ENCODE results near the gene PHYHIPL.

The PHYHIPL gene

DNA sequence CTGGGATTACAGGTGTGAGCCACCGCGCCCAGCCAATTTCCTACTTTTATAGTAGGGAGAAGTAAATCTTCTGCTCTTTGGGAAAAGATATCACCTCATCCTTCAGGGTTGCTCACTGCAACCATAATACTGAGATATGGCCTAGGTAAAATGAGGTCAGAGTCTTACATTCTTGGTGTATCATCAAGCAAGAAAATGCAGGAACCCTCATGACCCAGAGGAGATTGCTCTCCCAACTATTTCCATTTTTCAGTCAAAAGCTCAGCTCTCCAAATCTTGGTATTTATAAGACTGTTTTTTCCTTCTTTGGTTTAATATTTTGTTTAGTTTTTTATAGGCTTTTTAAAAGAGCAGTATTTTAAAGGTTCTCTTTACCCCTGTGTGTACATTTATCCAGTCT is 20.9 kb upstream of the PHYHIPL start:
- Histone ChIP-seq H3K9me3 (ENCODE audit: control insufficient read depth, low read length) (no peaks in the 10 kb centered on the region), H3K4me1 (ENCODE audit: control insufficient read depth, insufficient read depth, low read length) (no peaks in the 10 kb centered on the region), H3K9ac (ENCODE audit: low read length) (no peak overlapping the region), H3K4me3 (ENCODE audit: low read length) (no peak overlapping the region), H3K27me3 (replicated peaks; ENCODE audit: control insufficient read depth, insufficient read depth, low read length) (no peaks in the 10 kb centered on the region), H3K36me3 (ENCODE audit: control insufficient read depth, insufficient read depth, low read length, severe bottlenecking) (no peaks in the 10 kb centered on the region)
- no peak for DNase-seq (ENCODE audit: low read depth)

DNA sequence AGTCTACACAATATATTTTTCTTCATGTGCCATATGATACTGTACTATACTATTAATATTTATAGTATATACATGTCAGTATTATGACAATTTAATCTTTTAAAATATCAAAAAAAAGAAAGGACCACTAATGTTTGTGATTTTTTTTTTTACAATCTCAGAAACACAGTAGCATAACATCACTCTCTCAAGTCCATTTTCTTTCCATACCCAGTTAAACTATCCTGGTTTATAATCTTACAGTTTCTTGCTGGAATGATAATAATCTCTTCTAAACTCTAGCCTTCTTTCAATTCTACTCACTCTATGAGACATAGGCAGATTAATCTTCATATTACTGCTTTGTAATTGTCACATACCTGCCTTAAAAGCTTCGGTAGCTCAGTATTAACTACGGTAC is 8.9 kb upstream of the PHYHIPL start:
- Histone ChIP-seq H3K9me3 (ENCODE audit: control insufficient read depth, low read length) (peaks cover 14% of the 10 kb centered on the region), H3K9ac (ENCODE audit: low read length) (no peak overlapping the region), H3K36me3 (ENCODE audit: control insufficient read depth, insufficient read depth, low read length, severe bottlenecking) (no peaks in the 10 kb centered on the region), H3K4me3 (ENCODE audit: low read length) (no peak overlapping the region), H3K4me1 (ENCODE audit: control insufficient read depth, insufficient read depth, low read length) (no peaks in the 10 kb centered on the region), H3K27me3 (replicated peaks; ENCODE audit: control insufficient read depth, insufficient read depth, low read length) (no peaks in the 10 kb centered on the region)
- DNase-seq (ENCODE audit: low read depth), result no peak

DNA sequence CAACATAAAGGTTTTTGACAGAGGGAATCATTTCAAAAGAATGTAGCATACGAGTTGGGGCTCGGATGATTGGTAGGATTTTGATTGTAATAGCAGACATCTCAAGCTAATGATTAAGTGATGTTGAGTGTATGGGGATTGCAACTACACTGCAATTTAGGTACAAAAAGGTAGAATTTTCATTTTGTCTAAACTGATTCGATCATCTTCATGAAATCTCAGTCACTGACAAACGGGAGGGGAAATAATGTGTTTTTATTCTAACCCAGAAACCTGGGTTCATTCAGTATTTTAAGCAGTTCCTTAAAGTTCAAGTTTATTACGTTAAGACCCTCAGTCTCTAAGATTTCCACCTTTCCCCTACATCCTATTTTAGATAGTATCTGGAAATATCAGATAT is 3.9 kb upstream of the PHYHIPL start:
- Histone ChIP-seq H3K36me3 (ENCODE audit: control insufficient read depth, insufficient read depth, low read length, severe bottlenecking) (no peaks in the 10 kb centered on the region), H3K27me3 (replicated peaks; ENCODE audit: control insufficient read depth, insufficient read depth, low read length) (peaks cover 16% of the 10 kb centered on the region), H3K9me3 (ENCODE audit: control insufficient read depth, low read length) (peaks cover 12% of the 10 kb centered on the region), H3K4me3 (ENCODE audit: low read length) (no peak overlapping the region), H3K4me1 (ENCODE audit: control insufficient read depth, insufficient read depth, low read length) (peaks cover 13% of the 10 kb centered on the region), H3K9ac (ENCODE audit: low read length) (no peak overlapping the region)
- DNase-seq (ENCODE audit: low read depth), result no peak

DNA sequence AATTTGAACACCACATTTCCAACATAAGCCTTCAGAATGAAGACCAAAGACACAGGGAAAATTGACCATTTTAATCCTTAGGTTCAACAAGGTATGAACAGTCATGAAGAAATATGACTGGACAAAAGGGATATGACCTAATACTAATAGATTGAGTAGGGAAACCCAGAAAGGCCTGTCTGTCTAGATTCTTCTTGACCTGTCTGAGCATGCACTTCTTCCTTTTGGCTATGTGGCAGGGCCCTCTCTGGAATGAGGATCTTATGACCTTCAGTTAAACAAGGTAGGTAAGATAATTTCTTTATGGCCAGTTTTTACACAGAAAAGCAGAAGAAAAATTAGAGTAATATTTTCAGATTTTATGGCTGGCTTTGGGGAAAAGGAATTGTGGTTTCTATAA is 3.0 kb upstream of the PHYHIPL start:
- DNase-seq (ENCODE audit: low read depth), result no peak
- Histone ChIP-seq H3K4me1 (ENCODE audit: control insufficient read depth, insufficient read depth, low read length) (peaks cover 15% of the 10 kb centered on the region), H3K9me3 (ENCODE audit: control insufficient read depth, low read length) (peaks cover 5% of the 10 kb centered on the region), H3K4me3 (ENCODE audit: low read length) (no peak overlapping the region), H3K9ac (ENCODE audit: low read length) (no peak overlapping the region), H3K27me3 (replicated peaks; ENCODE audit: control insufficient read depth, insufficient read depth, low read length) (peaks cover 16% of the 10 kb centered on the region), H3K36me3 (ENCODE audit: control insufficient read depth, insufficient read depth, low read length, severe bottlenecking) (no peaks in the 10 kb centered on the region)

DNA sequence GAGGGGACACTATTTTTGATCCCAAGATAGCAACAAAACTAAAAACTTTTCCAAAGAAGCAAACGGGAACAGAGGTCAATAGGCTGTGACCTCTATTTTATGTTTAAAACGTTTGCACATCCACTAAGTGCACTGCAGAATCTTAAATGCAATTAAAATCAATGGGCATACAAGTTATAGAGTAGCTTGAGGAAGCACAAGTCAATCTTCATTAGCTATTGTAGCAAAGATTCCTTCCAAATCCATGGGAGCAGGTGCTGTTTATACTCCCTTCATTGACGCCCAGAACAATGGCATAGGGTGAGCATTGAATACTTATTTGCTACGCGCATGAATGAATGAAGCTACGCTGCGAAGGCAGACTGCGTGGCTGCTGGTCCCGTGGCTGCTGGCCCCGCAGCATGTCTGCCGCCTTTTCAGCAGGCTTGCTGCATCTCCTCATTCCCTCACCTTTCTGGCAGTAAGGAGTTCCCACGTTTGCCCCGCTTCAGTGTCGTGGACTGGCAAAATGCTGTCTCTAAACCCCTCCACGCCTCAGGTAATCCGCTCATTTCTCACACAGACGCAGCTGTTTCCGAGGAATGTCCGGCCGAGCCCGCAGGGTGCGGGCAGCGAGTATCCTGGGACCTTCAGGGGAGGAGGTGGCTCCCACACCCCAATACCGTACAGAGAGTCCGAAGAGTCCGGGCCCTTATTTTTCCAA is 754 bp upstream of the PHYHIPL start:
- peaks cover 16% of the 10 kb centered on the region for H3K27me3 ChIP-seq (replicated peaks; ENCODE audit: control insufficient read depth, insufficient read depth, low read length)
- H3K4me3 ChIP-seq (ENCODE audit: low read length), result peak overlapping the region; percentile 76
- no peak overlapping the region for H3K9ac ChIP-seq (ENCODE audit: low read length)
- no peaks in the 10 kb centered on the region for H3K9me3 ChIP-seq (ENCODE audit: control insufficient read depth, low read length)
- H3K36me3 ChIP-seq (ENCODE audit: control insufficient read depth, insufficient read depth, low read length, severe bottlenecking), result no peaks in the 10 kb centered on the region
- peaks cover 15% of the 10 kb centered on the region for H3K4me1 ChIP-seq (ENCODE audit: control insufficient read depth, insufficient read depth, low read length)
- DNase-seq (ENCODE audit: low read depth), result no peak

DNA sequence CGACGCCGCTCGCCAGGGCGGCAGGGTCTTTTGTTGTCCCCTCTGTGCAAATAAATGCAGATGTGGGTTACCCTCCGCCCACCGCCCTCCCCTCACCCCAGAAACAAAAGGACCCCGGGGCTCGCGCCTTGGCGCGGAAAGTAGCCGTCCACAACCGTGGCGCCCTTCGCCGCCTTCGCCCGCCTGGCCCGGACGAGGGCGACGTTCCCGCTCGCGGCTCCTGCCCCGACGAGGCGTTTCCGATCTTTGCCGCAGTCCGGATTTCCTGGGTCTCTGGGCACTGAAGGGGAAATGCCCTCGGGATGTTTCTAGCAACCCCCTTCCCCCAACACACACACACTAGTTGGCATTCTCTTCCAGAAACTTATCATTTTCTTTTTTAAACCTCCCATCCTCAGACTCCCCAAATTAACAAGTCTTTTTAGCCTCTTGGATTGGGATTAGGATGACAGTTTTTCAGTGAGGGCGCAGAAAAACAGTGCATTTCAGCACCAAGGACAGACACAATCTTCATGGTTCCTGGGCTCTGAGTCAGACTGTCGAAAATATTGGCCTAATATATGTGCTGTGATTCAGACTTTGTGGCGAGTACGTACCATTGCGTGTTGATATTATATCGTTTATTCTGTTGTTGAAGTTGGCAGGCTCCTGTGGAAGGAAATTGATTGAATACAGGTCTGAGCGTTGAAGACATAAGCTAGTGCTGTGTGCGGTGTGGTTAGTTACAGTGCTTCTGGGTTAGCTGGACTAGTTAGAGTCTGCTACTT is 771 bp downstream of the PHYHIPL start:
- Histone ChIP-seq H3K27me3 (replicated peaks; ENCODE audit: control insufficient read depth, insufficient read depth, low read length) (peaks cover 16% of the 10 kb centered on the region), H3K36me3 (ENCODE audit: control insufficient read depth, insufficient read depth, low read length, severe bottlenecking) (no peaks in the 10 kb centered on the region), H3K9me3 (ENCODE audit: control insufficient read depth, low read length) (no peaks in the 10 kb centered on the region), H3K4me3 (ENCODE audit: low read length) (peak overlapping the region; percentile 76), H3K9ac (ENCODE audit: low read length) (no peak overlapping the region), H3K4me1 (ENCODE audit: control insufficient read depth, insufficient read depth, low read length) (peaks cover 15% of the 10 kb centered on the region)
- peak; percentile 79 for DNase-seq (ENCODE audit: low read depth)

DNA sequence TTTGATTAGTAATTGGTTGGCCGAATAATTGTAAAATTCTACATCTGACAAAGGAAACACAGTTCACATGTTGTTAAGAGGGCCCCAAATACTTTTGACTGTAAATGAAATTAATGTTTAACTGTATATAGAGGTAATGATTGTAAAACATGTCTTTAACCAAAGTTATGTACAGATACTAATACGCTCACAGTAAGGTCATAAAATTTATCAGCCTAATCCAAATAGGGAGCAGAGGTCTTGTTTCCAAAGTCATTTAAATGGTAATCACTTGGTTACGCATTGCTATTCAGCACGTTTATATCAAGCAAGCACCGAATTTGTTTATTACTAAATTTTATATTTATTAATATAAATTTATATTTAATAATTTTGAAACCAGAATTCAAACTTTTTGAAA is 1.4 kb downstream of the PHYHIPL start:
- H3K9me3 ChIP-seq (ENCODE audit: control insufficient read depth, low read length), result no peaks in the 10 kb centered on the region
- DNase-seq (ENCODE audit: low read depth), result no peak
- peaks cover 16% of the 10 kb centered on the region for H3K27me3 ChIP-seq (replicated peaks; ENCODE audit: control insufficient read depth, insufficient read depth, low read length)
- H3K4me3 ChIP-seq (ENCODE audit: low read length), result peak overlapping the region; percentile 76
- peaks cover 15% of the 10 kb centered on the region for H3K4me1 ChIP-seq (ENCODE audit: control insufficient read depth, insufficient read depth, low read length)
- no peak overlapping the region for H3K9ac ChIP-seq (ENCODE audit: low read length)
- H3K36me3 ChIP-seq (ENCODE audit: control insufficient read depth, insufficient read depth, low read length, severe bottlenecking), result no peaks in the 10 kb centered on the region

DNA sequence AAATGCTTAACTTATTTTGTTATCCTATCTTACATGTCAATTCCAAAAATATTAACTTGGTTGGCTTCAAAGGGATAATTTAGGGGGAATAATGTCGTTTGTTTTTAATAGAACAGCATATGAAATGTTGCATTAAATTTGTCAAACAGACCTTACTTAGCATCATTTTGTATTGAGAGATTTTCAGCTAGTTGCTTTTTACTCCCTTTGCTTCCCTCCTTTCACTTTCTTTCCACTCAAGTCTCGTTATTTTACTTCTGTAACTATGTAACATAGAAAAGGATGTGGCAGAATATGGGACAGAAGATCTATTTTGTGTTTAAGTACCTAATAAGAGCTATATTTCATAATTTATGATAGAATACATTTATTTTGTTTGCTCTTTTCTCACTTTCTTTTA is 2.6 kb downstream of the PHYHIPL start:
- Histone ChIP-seq H3K4me3 (ENCODE audit: low read length) (no peak overlapping the region), H3K36me3 (ENCODE audit: control insufficient read depth, insufficient read depth, low read length, severe bottlenecking) (no peaks in the 10 kb centered on the region), H3K9me3 (ENCODE audit: control insufficient read depth, low read length) (no peaks in the 10 kb centered on the region), H3K4me1 (ENCODE audit: control insufficient read depth, insufficient read depth, low read length) (peaks cover 15% of the 10 kb centered on the region), H3K9ac (ENCODE audit: low read length) (no peak overlapping the region), H3K27me3 (replicated peaks; ENCODE audit: control insufficient read depth, insufficient read depth, low read length) (peaks cover 16% of the 10 kb centered on the region)
- DNase-seq (ENCODE audit: low read depth), result no peak

DNA sequence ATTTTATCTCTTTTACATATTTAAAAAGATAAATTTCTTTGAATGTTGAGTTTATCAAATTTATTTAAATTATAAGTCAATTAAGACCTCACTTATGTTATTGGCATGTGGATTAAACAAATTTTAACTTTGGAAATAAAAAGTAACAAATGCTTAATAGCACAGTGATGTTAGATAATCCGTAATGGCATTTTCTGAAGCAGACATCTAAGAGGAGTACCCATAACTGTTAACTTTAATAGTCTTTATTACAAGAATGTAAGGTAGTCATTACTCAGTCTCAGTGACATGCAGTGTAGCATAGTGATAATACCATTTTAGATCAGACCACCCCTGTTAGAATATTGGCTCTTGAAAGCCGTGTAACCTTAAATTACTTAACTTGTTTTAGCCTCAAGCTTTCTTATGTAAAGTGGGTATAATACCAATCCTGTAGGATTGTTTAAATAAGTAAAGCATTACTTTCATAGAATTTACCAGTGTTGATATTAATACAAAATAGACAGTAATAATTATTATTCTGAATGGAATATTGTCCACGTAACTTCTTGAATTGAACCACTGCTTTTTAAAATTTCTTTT is 4.3 kb downstream of the PHYHIPL start:
- Histone ChIP-seq H3K9me3 (ENCODE audit: control insufficient read depth, low read length) (no peaks in the 10 kb centered on the region), H3K27me3 (replicated peaks; ENCODE audit: control insufficient read depth, insufficient read depth, low read length) (peaks cover 5% of the 10 kb centered on the region), H3K4me1 (ENCODE audit: control insufficient read depth, insufficient read depth, low read length) (peaks cover 13% of the 10 kb centered on the region), H3K36me3 (ENCODE audit: control insufficient read depth, insufficient read depth, low read length, severe bottlenecking) (no peaks in the 10 kb centered on the region), H3K4me3 (ENCODE audit: low read length) (no peak overlapping the region), H3K9ac (ENCODE audit: low read length) (no peak overlapping the region)
- no peak for DNase-seq (ENCODE audit: low read depth)

DNA sequence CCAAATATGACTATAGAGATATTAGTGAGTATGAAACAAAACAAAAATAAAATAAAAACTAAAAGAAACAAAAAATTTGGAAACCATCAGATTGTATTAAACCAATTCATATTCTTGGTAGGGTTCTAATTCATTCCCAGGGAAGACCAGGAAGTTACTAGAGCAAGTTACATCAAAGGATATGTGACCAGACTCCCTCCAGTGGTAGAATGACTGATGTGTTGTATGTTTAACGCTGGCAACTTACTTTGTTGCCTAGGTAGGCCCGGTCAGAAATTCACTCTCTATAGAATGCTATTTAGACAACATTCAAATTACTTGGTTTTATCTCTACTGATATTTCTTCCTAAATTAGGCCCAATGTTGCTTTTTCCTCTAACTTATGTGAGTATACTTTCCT is 5.2 kb downstream of the PHYHIPL start:
- peak; percentile 73 for DNase-seq (ENCODE audit: low read depth)
- H3K4me1 ChIP-seq (ENCODE audit: control insufficient read depth, insufficient read depth, low read length), result peaks cover 9% of the 10 kb centered on the region
- H3K27me3 ChIP-seq (replicated peaks; ENCODE audit: control insufficient read depth, insufficient read depth, low read length), result no peaks in the 10 kb centered on the region
- no peaks in the 10 kb centered on the region for H3K36me3 ChIP-seq (ENCODE audit: control insufficient read depth, insufficient read depth, low read length, severe bottlenecking)
- no peak overlapping the region for H3K4me3 ChIP-seq (ENCODE audit: low read length)
- no peak overlapping the region for H3K9ac ChIP-seq (ENCODE audit: low read length)
- H3K9me3 ChIP-seq (ENCODE audit: control insufficient read depth, low read length), result no peaks in the 10 kb centered on the region

DNA sequence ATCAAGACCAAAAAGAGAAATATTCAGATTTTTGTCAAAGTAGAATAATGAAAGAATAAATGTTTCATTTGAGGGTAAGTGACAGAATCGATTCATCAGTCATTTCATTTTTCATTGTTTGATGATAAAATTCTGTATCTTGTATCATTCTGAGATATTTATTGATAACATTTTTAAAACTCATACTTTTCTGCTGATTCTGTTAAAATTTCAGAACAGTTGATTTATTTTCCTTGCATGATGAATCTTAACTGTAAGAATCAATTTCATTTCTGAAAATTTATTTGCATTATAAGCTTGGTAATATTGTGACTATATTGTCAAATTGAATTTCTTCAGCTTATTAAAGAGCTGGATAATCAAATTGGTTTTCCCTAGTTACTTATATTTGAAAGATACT is 13.9 kb downstream of the PHYHIPL start:
- Histone ChIP-seq H3K4me1 (ENCODE audit: control insufficient read depth, insufficient read depth, low read length) (no peaks in the 10 kb centered on the region), H3K36me3 (ENCODE audit: control insufficient read depth, insufficient read depth, low read length, severe bottlenecking) (no peaks in the 10 kb centered on the region), H3K9ac (ENCODE audit: low read length) (no peak overlapping the region), H3K27me3 (replicated peaks; ENCODE audit: control insufficient read depth, insufficient read depth, low read length) (no peaks in the 10 kb centered on the region), H3K4me3 (ENCODE audit: low read length) (no peak overlapping the region), H3K9me3 (ENCODE audit: control insufficient read depth, low read length) (no peaks in the 10 kb centered on the region)
- DNase-seq (ENCODE audit: low read depth), result no peak

Data from adipocyte (in vitro differentiated cells).